KMS-11 (cell line): ENCODE measurements around the gene TNIP3.

Source experiments
- H2AFZ ChIP-seq: fragments of 200-600 bp; sonication (generic); 2 replicates; pipeline ENCODE4 v1.6.1; 2016; ENCODE audit warnings: antibody characterized with exemption, mixed run types, low read depth
- H3K27ac ChIP-seq: fragments of 200-600 bp; sonication (generic); 2 replicates; pipeline ENCODE4 v1.6.1; 2016; ENCODE audit warnings: mild to moderate bottlenecking, mixed run types
- H3K27me3 ChIP-seq: fragments of 200-600 bp; sonication (generic); 2 replicates; pipeline ENCODE4 v1.6.1; 2017; ENCODE audit warnings: mild to moderate bottlenecking, low read depth, mixed run types, moderate library complexity; ENCODE audit not compliant: insufficient read depth
- H3K36me3 ChIP-seq: fragments of 200-600 bp; sonication (generic); 2 replicates; pipeline ENCODE4 v1.6.1; 2017; ENCODE audit warnings: mild to moderate bottlenecking, mixed run types; ENCODE audit not compliant: insufficient read depth
- H3K4me1 ChIP-seq: fragments of 200-600 bp; sonication (generic); 2 replicates; pipeline ENCODE4 v1.6.1; 2016; ENCODE audit warnings: mild to moderate bottlenecking, low read depth, mixed run types; ENCODE audit not compliant: poor library complexity, severe bottlenecking
- H3K4me2 ChIP-seq: fragments of 200-600 bp; sonication (generic); 2 replicates; pipeline ENCODE4 v1.7.0; 2016; ENCODE audit warnings: mild to moderate bottlenecking, mixed run types
- H3K4me3 ChIP-seq: fragments of 200-600 bp; sonication (generic); IDR thresholded peaks from 2 replicates; pipeline ENCODE4 v1.6.1; 2017; ENCODE audit warnings: low read depth, low read length, mixed read lengths; ENCODE audit not compliant: insufficient read depth
- H3K79me2 ChIP-seq: fragments of 200-600 bp; sonication (generic); 2 replicates; pipeline ENCODE4 v1.6.1; 2016; ENCODE audit warnings: low read depth, mixed run types; ENCODE audit not compliant: insufficient read depth
- H3K9ac ChIP-seq: fragments of 200-600 bp; sonication (generic); 2 replicates; pipeline ENCODE4 v1.6.1; 2016; ENCODE audit warnings: mild to moderate bottlenecking, mixed run types
- H4K20me1 ChIP-seq: fragments of 200-600 bp; sonication (generic); 2 replicates; pipeline ENCODE4 v1.6.1; 2016; ENCODE audit warnings: mild to moderate bottlenecking, mixed run types; ENCODE audit not compliant: insufficient read depth
- TF ChIP-seq, protein P1 (sequence below): fragments of 200-600 bp; sonication (generic); conservative IDR thresholded peaks from 2 replicates; pipeline ENCODE4 v1.6.1; 2017; ENCODE audit warnings: low read depth, mild to moderate bottlenecking, antibody characterized with exemption, low read length, moderate library complexity, mixed read lengths

The TNIP3 gene

DNA sequence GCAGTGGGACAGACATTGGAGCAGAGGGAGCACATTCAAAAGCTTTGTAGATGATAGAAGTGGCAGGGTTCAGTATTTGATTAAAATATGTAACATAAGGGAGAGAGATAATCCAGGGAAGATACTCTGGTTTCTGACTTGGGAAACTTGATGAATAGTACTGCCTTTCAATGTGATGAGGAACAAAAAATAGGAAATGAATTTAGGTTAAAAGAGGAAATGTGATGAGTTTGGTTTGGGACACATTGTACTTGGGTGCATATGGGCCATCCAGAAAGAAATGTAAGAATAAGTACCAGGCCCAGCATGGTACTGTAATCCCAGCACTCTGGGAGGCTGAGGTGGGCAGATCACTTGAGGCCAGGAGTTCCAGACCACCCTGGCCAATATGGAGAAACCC lies 70.9 kb downstream of the TNIP3 start:
- no peak overlapping the region for H3K9ac ChIP-seq
- H3K27ac ChIP-seq, result no peak overlapping the region
- H3K4me3 ChIP-seq, result no peak overlapping the region
- H3K4me2 ChIP-seq, result no peak overlapping the region
- H3K27me3 ChIP-seq, result no peaks in the 10 kb centered on the region
- H2AFZ ChIP-seq, result no peak overlapping the region
- no peaks in the 10 kb centered on the region for H4K20me1 ChIP-seq
- H3K36me3 ChIP-seq, result no peaks in the 10 kb centered on the region
- peaks cover 26% of the 10 kb centered on the region for H3K4me1 ChIP-seq
- no peaks in the 10 kb centered on the region for H3K79me2 ChIP-seq
- TF ChIP-seq, protein P1, sequence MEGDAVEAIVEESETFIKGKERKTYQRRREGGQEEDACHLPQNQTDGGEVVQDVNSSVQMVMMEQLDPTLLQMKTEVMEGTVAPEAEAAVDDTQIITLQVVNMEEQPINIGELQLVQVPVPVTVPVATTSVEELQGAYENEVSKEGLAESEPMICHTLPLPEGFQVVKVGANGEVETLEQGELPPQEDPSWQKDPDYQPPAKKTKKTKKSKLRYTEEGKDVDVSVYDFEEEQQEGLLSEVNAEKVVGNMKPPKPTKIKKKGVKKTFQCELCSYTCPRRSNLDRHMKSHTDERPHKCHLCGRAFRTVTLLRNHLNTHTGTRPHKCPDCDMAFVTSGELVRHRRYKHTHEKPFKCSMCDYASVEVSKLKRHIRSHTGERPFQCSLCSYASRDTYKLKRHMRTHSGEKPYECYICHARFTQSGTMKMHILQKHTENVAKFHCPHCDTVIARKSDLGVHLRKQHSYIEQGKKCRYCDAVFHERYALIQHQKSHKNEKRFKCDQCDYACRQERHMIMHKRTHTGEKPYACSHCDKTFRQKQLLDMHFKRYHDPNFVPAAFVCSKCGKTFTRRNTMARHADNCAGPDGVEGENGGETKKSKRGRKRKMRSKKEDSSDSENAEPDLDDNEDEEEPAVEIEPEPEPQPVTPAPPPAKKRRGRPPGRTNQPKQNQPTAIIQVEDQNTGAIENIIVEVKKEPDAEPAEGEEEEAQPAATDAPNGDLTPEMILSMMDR, result no peak

DNA sequence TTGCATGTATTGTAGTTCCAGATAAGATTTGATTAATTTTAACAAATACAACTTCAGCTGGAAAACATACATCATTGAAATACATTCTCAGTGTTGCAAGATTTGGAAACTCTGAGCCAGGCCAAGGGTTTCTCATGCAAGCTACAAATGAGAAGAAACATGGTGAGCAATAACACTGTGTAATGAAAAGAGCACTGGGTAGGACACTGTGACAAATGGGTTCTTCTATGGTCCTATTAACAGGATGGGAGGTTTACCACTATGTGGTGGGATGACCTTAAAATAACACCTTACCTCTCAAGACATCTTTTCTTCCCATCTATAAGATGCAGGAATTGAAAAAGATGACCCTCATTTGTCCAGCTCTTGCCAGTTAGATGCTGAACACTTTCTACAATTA lies 72.2 kb downstream of the TNIP3 start:
- Histone ChIP-seq H4K20me1 (no peaks in the 10 kb centered on the region), H3K4me3 (no peak overlapping the region), H3K4me1 (peaks cover 13% of the 10 kb centered on the region), H3K27ac (no peak overlapping the region), H3K79me2 (no peaks in the 10 kb centered on the region), H3K9ac (no peak overlapping the region), H3K27me3 (no peaks in the 10 kb centered on the region), H3K36me3 (no peaks in the 10 kb centered on the region), H3K4me2 (no peak overlapping the region), H2AFZ (no peak overlapping the region)
- TF ChIP-seq, protein P1, result no peak

DNA sequence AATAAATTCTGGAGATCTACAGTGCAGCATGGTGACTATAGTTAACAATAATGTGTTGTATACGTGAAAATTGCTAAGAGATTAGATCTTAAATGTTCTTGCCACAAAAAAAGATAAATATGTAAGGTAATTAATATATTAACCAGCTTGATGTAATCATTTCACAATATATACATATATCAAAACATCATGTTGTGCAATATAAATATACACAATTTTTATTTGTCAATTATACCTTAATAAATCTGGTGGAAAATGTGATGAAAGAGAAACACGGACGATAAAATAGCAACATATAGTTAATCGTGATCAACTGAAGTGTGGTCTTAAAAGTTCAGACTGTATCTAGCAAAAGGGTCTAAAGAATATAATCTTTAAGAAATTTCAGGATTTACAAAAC lies 75.3 kb downstream of the TNIP3 start:
- Histone ChIP-seq H3K27me3 (no peaks in the 10 kb centered on the region), H3K4me3 (no peak overlapping the region), H3K4me1 (no peaks in the 10 kb centered on the region), H3K4me2 (no peak overlapping the region), H4K20me1 (no peaks in the 10 kb centered on the region), H3K9ac (no peak overlapping the region), H3K27ac (no peak overlapping the region), H3K79me2 (no peaks in the 10 kb centered on the region), H3K36me3 (no peaks in the 10 kb centered on the region), H2AFZ (no peak overlapping the region)
- TF ChIP-seq, protein P1, result no peak
